HG03558 (cell line): ENCODE measurements around the gene SPAG16.
"Not testable (repeated sequence)": the region's sequence is repeated elsewhere in the genome, so short reads cannot be mapped to it uniquely, and the experiment has no call there.

Experiments used
- ATAC-seq: cut with Tn5 transposase; IDR thresholded peaks from one replicate; pipeline ENCODE4 v1.9.1; 2021; ENCODE audit warnings: moderate number of reproducible peaks; ENCODE audit not compliant: unreplicated experiment; ENCODE audit errors: extremely low read depth

The SPAG16 gene

DNA sequence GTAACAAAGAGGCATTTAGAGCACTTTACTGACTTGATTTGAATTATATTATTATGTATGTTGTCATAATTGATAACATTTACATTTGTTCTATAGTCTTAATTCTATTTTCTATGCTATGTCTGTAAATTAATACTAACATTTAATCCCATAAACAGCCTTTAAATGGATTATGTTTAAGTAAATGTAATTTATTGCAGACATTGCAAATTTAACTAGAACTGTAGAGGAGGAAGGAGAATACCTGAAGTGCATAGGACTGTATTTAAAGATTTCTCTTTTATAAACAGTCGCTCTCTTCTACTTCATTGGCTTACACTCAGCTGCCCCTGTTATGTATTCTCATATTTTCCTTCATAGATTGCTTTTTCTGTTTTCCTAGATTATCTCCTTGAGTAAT, 92.4 kb downstream of the SPAG16 start:
- ATAC-seq: no peak

DNA sequence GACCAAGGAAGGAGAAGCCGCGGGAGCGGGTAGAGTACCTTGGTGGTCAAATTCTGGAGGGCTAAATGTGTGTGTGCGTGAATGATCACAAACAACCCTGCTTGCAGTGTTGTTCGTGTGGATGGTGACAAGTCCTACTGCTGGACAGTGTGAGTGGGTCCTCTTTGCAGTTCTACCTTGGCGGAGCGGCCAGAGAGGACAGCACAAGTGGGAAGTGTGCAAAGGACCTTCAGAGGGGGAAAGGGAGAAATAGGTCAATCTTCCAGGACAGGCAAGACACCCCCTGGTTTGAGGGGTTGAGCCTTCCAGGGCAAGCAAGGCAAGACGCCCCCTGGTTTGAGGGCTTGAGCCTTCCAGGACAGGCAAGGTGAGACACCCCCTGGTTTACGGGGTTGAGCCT, 122.8 kb downstream of the SPAG16 start:
- not testable (repeated sequence) for ATAC-seq

DNA sequence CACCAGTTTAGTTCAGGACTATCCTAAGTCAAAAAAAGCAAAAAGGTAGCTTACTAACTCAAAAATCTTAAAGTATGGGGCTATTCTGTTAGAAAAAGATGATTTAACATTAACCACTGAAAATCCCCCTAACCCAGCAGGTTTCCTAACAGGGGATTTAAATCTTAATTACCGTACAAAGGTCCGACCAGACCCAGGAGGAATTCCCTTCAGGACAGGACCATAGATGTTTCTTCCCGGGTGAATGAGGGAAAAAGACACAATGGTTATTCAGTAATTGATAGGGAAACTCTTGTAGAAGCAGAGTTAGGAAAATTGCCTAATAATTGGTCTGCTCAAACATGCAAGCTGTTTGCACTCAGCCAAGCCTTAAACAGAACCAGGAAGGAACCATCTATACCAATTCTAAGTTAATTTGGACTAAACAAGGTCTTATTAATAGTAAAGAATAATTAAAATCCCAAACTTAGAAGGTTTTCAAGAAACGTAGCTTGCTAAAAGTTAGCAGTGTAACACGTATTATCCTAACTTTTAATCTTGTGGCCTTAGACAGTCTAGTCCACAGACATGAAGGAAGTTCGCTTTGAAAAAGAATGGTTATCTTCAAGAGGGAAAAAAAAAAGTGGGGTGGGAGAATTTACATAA, 124.3 kb downstream of the SPAG16 start:
- not testable (repeated sequence) for ATAC-seq

DNA sequence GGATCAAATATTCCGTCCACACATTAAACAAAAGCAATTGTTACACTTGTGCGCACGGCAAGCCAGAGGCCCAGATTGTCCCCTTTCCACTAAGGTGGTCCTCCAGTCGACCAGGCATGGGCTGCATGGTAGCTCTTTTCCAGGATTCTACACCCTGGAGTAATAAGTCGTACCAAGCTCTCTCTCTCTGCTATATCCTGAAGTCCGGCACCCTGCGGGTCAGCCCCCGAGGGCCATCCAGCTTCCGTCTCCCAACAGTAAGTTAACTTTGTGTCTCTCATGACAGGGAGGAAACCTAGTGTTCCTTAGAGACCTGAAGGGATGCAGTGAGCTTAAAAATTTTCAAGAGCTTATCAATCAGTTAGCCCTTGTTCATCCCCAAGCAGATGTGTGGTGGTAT, 126.4 kb downstream of the SPAG16 start:
- ATAC-seq: not testable (repeated sequence)

DNA sequence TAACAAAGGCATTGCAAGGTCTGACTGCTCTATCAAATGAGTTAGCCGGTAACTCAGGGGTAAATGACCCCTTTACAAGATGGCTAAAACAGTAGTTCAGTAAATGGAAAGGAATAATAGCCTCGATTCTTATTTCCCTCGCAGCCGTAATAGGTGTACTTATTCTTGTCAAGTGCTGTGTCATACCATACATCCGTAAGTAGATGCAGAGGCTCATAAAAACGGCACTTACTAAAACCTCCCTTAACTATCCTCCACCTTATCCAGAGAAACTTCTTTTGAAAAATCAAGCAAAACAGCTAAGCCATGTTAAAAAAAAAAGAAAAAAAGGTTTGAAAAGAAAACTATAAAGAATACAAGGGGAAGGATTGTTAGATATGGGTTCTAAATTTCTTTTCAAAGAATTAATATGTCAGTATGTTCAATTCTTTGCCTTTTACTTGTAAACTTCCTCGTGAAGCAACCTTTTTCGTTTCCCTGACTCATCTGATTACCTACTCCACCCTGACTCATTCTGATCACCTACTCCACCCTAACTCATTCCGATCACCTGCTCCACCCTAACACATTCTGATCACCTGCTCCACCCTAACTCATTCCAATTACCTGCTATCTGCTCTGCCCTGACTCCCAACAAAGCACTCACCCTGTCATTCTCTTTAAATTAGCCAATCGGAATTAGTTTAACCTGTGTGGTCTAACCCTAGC, 127.5 kb downstream of the SPAG16 start:
- no peak for ATAC-seq

DNA sequence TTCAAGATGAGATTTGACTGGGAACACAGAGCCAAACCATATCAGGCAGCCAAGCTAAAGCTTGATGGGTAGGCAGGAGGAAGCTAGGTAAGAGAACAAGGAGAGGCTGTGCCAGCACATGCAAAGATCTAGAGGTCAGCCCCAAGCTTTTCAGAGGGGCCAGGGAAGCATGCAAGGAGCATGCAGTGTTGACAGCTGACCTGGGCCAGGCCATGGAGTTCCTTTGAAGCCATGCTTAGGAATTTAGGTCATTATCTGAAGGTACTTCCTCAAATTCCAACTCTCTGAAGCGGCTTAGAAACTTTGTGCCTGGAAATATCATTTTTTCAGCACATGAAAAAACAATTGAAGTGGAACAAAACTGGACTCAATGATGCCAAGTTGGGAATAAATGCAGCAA, 130.8 kb downstream of the SPAG16 start:
- no peak for ATAC-seq

DNA sequence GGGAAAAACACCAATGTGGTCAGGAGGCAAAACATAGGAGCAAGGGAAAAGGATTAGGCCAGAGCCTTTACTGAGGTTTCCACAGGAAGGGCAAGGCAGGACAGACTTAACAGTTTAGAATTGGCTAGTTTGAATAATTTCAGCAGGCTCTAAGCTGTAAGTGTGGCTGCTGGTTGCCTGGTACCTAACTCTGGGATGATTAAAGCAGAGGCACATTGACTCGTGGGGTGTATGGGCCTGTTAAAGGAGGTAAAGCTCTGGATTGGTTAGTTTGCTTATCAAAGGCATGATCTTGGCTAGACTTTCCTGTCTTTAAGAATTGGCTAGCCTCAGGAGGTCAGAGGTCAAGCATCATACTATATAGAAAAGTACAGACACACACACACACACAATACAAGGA, 132.6 kb downstream of the SPAG16 start:
- no peak for ATAC-seq

DNA sequence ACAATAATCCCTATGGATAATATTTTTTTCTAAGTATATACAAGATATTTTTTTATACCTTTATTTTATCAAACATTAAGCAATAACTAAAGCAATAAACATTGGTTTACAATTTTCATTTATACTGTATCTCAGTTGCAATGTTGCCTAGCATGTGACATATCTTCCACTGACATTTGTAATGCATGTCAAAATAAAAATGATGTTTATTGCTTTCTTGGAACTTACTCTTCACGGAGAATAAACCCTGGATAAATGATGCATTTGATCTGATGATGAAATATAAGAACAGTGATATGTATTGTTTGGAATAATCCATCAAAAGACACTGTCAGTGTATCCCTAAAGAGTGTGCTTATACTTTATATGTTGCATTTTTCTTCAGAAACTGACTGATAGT, 135.7 kb downstream of the SPAG16 start:
- no peak for ATAC-seq

DNA sequence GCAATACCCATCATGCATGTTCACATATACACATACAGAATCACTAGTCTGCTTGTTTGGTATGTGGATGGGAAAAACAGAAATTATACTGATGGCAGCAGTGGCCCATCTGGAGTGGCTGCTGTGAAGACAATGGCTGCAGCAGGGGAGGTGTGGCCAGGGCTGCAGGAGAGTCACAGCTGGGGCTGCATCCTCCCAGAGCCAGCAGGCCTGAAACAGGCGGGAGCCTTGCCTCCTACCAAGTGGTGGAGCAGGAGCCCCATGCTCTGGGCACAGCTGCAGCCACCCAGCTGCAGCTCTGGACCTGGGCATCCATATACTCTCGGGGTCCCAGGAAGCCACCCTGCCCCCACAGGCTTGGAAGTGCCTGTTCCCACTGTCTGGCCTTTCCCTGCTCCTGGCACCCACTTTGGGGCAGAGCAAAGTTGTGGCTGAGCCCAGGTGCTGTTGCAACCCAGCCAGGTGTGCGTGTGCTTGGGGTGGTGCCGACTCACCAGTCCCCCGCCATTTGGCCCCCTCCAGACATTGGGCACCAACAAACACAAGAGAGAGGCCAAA, 136.6 kb downstream of the SPAG16 start:
- no peak for ATAC-seq

DNA sequence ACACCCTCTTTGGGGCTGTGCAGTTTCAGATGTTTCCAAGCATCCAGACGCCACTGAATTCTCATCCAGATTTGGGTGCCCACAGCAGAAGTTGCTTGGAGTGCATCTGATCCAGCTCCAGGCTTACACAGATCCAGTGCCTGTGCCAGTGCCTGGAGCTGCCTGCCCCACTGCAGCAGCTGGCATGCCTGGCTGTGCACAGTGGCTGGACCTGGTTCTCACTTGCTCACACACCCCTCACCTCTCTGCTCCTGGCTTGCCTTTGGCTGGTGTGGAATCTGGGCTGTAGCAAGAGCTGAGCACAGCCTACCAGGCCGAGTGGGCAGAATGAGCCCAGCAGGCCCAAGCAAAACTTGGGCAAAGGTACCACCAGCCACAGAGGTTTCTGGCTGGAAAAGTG, 137.9 kb downstream of the SPAG16 start:
- no peak for ATAC-seq

DNA sequence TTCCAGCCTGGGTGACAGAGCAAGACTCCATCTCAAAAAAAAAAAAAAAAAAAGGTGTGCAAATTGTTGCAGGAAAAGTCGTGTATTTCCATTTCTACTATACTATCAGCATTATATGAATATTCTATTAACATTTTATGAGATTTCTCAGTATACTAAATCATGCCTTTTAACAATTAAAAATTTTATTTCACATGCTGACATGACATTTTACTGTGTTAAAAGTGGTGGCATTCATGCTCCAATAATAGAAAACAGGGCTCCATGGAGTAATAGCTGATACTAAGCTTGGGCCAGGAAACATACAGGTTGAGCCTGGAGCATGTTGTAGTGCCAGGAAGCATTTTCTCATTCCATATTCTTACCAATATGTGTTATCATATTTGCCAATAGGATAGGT, 141.4 kb downstream of the SPAG16 start:
- no peak for ATAC-seq

DNA sequence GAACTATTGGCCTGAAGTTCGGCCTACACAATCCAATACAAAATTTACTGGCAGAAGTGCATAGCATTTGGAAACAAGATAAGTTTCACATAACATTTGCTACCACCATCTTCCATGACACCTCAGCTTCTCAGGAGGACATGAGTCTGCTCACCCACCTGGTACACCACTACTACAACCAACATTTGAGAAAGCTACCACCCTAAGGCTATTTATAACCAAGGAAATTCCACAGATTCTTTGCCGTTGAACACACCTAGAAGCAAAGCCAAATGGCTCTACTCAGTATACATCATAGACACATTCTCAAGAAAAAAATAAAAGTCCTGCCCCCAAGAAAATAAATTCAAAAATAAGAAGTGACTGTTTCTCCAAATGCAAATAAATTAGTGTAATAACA, 145.3 kb downstream of the SPAG16 start:
- ATAC-seq: no peak

DNA sequence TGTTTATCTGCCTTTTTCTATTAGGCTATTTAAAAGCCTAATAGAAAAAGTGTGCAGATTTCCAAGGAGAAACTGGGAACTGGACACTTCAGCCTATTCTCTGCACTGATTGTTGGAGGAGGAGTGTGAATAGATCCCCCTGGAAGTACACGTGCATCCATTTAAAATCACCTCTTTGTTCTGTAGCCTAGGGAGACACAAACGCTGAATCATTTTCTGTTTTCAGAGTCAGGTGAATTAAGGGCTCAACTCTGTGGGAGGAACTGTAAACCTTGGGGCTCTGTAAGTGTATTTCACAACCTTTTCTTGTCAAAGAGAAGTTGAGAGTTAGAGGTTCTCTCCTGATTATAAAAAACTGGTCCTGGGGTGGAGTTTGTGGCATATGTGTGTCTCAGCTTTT, 159.7 kb downstream of the SPAG16 start:
- no peak for ATAC-seq

DNA sequence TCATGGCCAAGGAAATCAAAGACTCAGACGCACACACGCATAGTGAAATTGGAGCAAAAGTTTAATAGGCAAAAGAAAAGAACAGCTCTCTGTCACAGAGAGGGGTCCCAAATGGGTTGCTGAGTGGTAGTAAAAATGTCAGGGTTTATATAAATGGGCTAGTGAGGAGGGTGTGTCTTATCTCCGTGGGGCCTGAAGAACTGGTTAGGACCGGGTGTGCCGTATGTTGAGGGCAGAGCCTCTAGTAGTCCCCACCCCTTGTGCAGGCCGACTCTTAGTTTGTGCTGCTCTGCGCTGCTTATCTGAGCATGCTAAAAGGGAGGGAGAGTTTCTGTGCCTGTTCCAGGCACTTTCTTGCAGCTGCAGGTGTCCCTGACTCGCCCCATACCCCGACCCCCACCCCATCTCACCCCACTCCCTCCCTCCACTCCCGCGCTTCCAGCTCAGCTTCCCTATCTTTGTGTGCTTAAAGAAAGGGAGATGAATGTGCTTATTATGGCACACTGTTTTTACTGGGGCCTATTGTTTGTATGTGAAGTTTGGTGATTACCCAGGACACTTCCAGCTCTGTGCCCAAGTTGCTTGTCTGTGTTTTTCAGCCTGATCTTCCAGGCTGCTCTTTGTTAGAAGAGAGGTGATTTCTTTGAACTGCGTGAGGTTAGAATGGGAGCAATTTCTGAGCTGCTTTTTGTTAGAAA, 167.4 kb downstream of the SPAG16 start:
- ATAC-seq: no peak

DNA sequence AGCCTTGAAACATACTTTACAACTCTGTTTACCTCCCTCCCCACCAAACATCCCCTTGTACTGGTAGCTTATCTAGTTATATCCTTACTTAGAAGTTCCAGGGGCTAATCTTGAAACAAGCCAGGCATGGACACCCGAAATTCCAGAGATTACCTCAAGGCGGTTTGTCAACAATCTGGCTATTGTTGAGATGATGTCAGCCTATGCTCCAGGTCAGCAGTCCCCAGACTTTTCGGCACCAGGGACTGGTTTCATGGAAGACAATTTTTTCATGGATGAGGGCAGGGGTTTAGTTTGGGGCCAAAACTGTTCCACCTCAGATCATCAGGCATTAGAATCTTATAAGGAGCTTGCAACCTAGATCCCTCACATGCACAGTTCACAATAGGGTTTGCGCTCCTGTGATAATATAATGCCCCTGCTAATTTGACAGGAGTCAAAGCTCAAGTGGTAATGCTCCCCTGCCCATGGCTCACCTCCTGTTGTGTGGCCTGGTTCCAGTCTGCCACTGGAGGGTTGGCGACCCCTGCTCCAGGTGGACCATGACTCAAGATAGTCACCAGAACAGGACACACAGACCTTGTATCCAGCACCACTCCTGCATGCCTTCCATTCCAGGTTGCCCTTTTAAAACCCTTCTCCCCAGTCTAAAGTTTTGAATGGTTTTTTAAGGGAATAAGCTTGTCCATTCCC, 171.2 kb downstream of the SPAG16 start:
- no peak for ATAC-seq

DNA sequence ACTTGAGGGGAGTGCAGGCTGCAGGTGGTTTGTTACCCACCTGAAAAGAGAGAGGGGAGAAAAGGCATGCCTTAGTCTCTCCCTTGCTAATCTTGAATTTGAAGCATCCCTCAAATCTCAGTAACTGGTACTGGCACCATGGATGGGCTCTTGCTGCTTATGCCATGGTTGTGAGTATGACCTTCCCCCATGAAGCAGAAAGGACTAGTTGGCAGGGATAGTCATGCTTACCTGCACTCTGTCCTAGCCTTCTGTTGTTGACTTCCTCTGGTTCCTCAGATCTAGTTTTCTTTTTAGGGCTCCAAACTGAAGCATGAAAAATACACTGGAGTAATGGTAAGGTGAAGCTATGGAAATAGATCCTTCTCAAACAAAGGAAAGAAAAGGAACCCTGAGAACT, 191.2 kb downstream of the SPAG16 start:
- no peak for ATAC-seq

DNA sequence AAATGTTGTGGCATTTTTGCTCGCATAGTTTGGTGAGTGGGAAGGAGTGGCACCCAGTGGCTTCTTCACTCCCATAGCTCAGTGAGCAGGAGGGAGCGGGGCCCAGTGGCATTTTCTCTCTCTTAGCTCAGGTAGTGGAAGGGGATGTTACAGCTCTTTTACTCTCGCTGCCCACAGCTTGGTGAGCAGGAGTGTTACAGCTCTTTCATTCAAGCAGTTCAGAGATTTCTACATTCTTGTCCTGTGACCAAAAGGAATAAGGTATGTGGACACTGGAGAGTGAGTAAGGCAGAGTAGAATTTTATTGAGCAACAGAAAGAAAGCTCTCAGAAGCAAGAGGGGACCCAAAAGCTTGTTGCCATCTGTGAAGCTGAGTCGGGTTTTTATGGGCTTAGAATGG, 192.4 kb downstream of the SPAG16 start:
- ATAC-seq: no peak

DNA sequence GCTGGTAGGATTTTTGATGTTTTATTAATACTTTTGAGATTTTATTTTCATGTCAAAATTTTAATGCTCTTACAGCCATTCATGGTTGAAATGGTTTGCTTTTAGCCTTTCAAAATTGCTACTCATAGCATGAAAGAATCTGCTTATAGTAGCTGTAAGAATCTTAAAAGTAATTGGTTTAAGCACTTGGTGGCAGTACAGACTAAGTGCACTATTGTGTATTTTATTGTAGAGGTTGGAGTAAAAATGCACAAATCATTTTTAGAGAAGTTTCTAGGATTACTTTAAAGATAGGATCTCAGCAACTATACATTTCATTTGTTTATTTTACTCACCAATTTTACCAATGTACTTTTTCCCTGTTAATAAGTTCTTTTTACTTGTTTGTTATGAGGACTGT, 205.8 kb downstream of the SPAG16 start:
- ATAC-seq: no peak

DNA sequence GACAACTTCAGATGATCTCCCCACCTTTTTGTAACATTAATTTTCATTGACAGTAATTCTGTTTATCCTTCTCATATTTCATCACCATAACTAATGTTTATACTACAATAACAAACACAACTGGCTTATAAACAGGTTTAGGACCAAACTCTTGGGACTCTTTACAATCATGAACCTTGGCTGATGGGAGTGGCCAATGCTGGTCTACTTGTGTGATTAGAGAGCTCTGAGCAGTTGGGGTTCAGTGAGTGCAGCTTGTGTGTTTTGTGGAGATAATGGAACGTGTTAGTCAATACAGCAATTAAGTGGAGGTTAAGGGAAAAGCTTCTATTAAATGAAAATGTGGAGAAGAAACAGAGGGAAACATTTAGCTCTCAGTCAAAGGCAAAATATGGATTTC, 207.1 kb downstream of the SPAG16 start:
- ATAC-seq: no peak

DNA sequence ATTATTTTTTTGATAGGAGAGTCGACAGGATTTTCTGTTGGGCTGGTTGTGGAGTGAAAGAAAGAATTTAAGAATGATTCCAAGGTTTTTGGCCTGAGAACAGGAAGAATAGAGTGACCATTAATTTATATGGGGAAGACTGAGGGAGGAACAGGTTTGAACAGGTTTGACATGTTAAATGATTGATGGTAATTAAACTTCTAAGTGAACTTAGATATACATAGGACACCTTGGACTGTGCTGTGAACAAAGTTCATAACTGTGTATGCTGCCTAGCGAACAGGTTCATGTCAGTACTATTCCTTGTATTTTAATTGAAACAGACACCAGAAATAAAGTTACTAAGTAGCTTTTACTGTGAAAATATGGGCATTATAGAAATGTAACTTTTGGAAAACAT, 212.0 kb downstream of the SPAG16 start:
- ATAC-seq: no peak

DNA sequence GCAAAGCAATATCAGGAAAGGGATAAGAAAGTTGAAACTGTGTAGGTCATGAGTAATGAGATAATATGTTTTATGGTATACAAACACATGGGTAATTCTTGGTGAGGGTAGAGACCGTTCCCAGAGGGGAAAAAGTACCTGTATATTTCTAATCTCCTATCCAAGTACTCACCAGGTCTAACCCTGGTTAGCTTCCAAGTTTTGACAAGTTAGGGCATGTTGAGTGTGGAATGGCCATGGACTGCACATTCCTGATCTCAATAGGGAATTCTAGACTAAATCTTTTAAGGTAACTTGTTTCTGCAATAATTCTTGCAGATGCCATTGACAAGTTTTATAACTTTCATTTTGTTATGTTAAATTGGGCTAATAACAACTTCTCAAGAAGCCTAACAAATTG, 216.6 kb downstream of the SPAG16 start:
- no peak for ATAC-seq
